SK-N-MC (cell line): Measurements from ENCODE around the gene IFT43.

ENCODE experiments used
- DNase-seq: peaks from one replicate; pipeline ENCODE4 v3.0.0-alpha.2; 2011; ENCODE audit warnings: low read depth, low spot score
- H3K27ac ChIP-seq: fragments of 200-600 bp; sonication (generic); 2 replicates; pipeline ENCODE4 v1.5.1; 2016; ENCODE audit warnings: mixed run types
- H3K36me3 ChIP-seq: fragments of 200-600 bp; sonication (generic); 2 replicates; pipeline ENCODE4 v1.6.1; 2017; ENCODE audit warnings: antibody characterized with exemption, low read length, mixed read lengths; ENCODE audit not compliant: insufficient read depth
- H3K4me3 ChIP-seq: fragments of 200-600 bp; sonication (generic); 2 replicates; pipeline ENCODE4 v1.5.1; 2016
- H3K9ac ChIP-seq: fragments of 200-600 bp; sonication (generic); 2 replicates; pipeline ENCODE4 v1.8.0; 2017; ENCODE audit warnings: mixed run types, mixed read lengths; ENCODE audit not compliant: insufficient read length
- H3K9me3 ChIP-seq: fragments of 200-600 bp; sonication (generic); 2 replicates; pipeline ENCODE4 v1.6.1; 2017; ENCODE audit warnings: low read depth, mild to moderate bottlenecking, antibody characterized with exemption, low read length, moderate library complexity, mixed read lengths
- EZH2 ChIP-seq: fragments of 200-600 bp; sonication (generic); IDR thresholded peaks from one replicate; pipeline ENCODE4 v1.6.1; 2017; ENCODE audit warnings: antibody characterized with exemption
- FOXP2 ChIP-seq: optimal IDR thresholded peaks from 2 replicates; pipeline ENCODE3; 2011; ENCODE audit warnings: mild to moderate bottlenecking, moderate library complexity; ENCODE audit not compliant: insufficient read depth; ENCODE audit errors: extremely low read length, control extremely low read depth
- POLR2AphosphoS5 ChIP-seq: IDR thresholded peaks from 2 replicates; pipeline ENCODE4 v1.6.1; 2012; ENCODE audit warnings: mild to moderate bottlenecking, low read depth, low read length, borderline replicate concordance

IFT43 gene

GRCh38 chr14:75982266-75983018, 3.1 kb upstream of the IFT43 start:
- Histone ChIP-seq H3K27ac (peak overlapping the region; percentile 94), H3K9ac (peak overlapping the region; percentile 93)

DNA sequence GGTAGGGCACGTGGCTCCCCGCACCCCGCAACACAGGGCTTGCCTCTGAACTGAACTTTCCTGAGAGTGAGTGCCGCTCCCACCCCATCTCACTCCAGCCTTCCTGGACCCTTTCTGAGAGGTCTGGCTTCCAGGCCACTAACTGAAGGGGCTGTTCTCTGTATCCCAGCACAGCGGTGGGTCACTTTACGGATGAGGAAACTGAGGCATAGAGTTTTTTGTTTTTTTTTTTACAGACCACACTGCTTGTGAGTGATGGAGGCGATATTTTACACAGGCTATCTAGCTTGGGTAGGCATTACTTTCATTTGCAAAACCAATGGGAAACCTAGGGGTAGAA, 2.6 kb upstream of the IFT43 start:
- Histone ChIP-seq H3K36me3 (no peaks in the 10 kb centered on the region), H3K9ac (no peak overlapping the region), H3K4me3 (peak overlapping the region; percentile 94), H3K9me3 (no peaks in the 10 kb centered on the region), H3K27ac (peak overlapping the region; percentile 64; the same call in 1 of the 2 replicates)
- no peak for DNase-seq
- TF ChIP-seq EZH2 = no peak
- no peak for TF ChIP-seq POLR2AphosphoS5
- TF ChIP-seq FOXP2 = no peak

More at GRCh38 chr14:75982266-75983018, 3.1 kb upstream of the IFT43 start:
- no peak for DNase-seq
- no peaks in the 10 kb centered on the region for H3K36me3 ChIP-seq
- peak overlapping the region; percentile 94 for H3K4me3 ChIP-seq
- no peaks in the 10 kb centered on the region for H3K9me3 ChIP-seq
- TF ChIP-seq EZH2 (no peak), FOXP2 (peak; percentile 85), POLR2AphosphoS5 (peak; percentile 60; the same call in 1 of the 2 replicates)

DNA sequence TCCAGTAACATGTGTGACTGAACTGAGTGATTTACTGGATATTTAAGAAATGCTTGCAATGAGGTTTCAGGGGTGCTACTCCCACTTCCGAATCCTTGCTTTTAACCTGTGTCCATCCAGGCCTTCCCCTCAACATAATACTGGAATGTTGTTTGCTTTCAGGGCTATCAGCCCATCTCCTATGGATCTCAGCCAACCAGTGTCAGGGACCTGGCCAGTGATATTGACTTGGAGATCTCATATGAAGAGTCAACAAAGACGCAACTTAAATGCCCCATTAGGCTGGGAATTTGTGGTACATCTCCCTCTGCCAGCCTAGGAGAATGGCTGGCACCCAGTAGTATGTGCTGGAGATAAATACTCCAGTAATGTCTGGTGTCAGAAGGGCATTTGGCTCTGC, 889 bp upstream of the IFT43 start:
- Histone ChIP-seq H3K4me3 (no peak overlapping the region; the same call in 1 of the 2 replicates), H3K9ac (no peak overlapping the region), H3K9me3 (no peaks in the 10 kb centered on the region), H3K36me3 (no peaks in the 10 kb centered on the region; the same call in 1 of the 2 replicates), H3K27ac (peak overlapping the region; percentile 70)
- no peak for DNase-seq
- TF ChIP-seq POLR2AphosphoS5 (no peak), EZH2 (no peak), FOXP2 (no peak)

- H3K4me3 ChIP-seq = peak overlapping the region; percentile 94
- TF ChIP-seq FOXP2 (no peak), EZH2 (no peak), POLR2AphosphoS5 (no peak)
- peak overlapping the region; percentile 86 for H3K9ac ChIP-seq
- DNase-seq = no peak
- no peaks in the 10 kb centered on the region; the same call in 1 of the 2 replicates for H3K36me3 ChIP-seq
- H3K9me3 ChIP-seq = no peaks in the 10 kb centered on the region
- H3K27ac ChIP-seq = no peak overlapping the region
Measured at GRCh38 chr14:75986439-75986765, 839 bp downstream of the IFT43 start.

DNA sequence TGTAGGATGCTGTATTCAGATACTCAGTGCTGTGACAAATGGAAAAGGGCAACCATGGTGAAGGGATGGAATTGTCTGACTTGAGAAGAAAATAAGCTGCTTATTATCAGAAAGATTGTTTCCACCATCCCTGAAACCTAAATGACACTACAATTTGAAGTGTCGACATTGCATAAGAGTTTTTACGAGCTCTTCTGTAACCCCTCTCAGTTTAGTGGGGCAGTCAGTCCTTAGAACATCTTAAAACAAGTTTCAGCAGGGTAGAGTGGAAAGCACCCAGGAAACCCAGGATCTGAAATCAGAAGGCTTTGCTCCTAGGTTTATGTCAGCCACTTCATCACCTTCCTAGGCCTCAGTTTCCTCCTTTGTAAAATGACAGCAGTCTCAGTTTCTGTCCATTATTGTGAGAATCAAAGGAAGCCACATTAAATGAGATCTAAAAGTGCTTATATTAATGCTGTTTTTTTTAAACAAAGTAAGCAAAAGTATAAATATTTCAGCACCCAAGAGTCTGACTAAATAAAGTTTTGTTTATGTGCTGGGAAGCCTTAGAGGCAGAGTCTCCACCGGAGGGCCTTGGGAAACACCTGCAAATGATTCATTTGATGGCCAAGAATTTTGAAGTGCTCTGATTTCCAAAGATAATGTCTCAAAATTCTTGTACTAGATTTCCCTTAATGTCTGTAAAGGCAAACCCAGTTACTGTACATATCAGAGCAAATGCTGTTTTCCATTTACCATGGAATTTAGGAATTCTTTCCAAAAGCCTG, 1.8 kb downstream of the IFT43 start:
- Histone ChIP-seq H3K36me3 (no peaks in the 10 kb centered on the region; the same call in 1 of the 2 replicates), H3K9ac (no peak overlapping the region)
- TF ChIP-seq EZH2 (no peak), POLR2AphosphoS5 (no peak), FOXP2 (no peak)

DNA sequence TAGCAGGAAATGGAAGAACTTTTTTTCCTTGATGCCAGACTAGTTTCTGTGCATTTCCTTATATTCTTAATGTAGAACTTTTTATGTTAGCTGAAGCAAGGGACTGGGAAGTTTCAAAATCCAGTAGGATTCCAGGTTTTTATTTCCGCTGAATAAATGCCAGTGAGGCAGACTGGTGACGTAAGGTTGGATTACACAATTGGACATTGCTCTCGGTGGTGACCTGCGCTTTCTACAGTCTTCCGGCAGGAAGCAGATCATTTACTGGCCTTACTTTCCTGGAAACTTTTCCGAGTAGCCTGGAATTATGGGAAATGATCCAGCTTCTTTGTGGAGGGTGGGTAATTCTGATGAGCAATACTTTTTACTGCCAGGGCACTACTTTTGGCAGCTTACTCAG, 3.6 kb downstream of the IFT43 start:
- Histone ChIP-seq H3K9ac (no peak overlapping the region), H3K36me3 (no peaks in the 10 kb centered on the region; the same call in 1 of the 2 replicates), H3K27ac (no peak overlapping the region), H3K9me3 (no peaks in the 10 kb centered on the region), H3K4me3 (no peak overlapping the region)
- no peak for TF ChIP-seq FOXP2
- TF ChIP-seq POLR2AphosphoS5 = no peak
- no peak for TF ChIP-seq EZH2
- no peak for DNase-seq

More for the DNA sequence above, 1.8 kb downstream of the IFT43 start:
- no peaks in the 10 kb centered on the region for H3K9me3 ChIP-seq
- H3K27ac ChIP-seq = no peak overlapping the region
- H3K4me3 ChIP-seq = no peak overlapping the region
- no peak for DNase-seq

DNA sequence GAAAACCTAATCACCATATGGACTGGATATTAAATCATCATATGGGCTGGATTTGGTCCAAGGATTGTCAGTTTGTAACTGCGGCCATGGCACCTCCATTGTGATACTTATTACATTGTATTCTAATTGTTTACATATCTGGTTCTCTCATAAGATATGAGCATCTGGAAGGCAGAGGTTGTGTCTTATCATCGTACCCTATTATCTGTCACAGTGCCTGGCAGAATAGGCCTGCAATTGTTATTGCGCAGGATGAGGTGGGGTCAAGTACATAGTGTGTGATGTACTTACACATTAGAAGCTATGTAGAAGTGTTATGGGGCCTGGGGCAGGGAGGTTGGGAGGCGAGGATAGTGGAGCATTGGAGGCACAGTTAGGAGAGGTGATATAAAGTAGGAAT, 4.7 kb downstream of the IFT43 start:
- Histone ChIP-seq H3K9ac (no peak overlapping the region), H3K9me3 (no peaks in the 10 kb centered on the region), H3K4me3 (no peak overlapping the region), H3K27ac (no peak overlapping the region), H3K36me3 (no peaks in the 10 kb centered on the region; the same call in 1 of the 2 replicates)
- DNase-seq = no peak
- TF ChIP-seq FOXP2 (no peak), POLR2AphosphoS5 (no peak), EZH2 (no peak)

GRCh38 chr14:75991753-75992152, 6.2 kb downstream of the IFT43 start:
- no peak for TF ChIP-seq EZH2
- TF ChIP-seq POLR2AphosphoS5 = no peak
- no peak for TF ChIP-seq FOXP2

More at GRCh38 chr14:75991753-75992152, 6.2 kb downstream of the IFT43 start:
- no peak overlapping the region for H3K9ac ChIP-seq
- H3K9me3 ChIP-seq = no peaks in the 10 kb centered on the region
- H3K27ac ChIP-seq = no peak overlapping the region
- H3K4me3 ChIP-seq = no peak overlapping the region
- DNase-seq = no peak
- H3K36me3 ChIP-seq = peaks cover 10% of the 10 kb centered on the region; the same call in 1 of the 2 replicates
